Measurements from ENCODE around the gene RAB26. TPM values are rescaled to one million over a fixed set of nuclear protein-coding genes. Genes with fewer than 3 reads are reported as not detected.
"Not testable (repeated sequence)": the region's sequence is repeated elsewhere in the genome, so short reads cannot be mapped to it uniquely, and the experiment has no call there.

RAB26 gene
- polyA plus RNA-seq, 1 donor from 2014 or later, result 4.9 TPM

DNA sequence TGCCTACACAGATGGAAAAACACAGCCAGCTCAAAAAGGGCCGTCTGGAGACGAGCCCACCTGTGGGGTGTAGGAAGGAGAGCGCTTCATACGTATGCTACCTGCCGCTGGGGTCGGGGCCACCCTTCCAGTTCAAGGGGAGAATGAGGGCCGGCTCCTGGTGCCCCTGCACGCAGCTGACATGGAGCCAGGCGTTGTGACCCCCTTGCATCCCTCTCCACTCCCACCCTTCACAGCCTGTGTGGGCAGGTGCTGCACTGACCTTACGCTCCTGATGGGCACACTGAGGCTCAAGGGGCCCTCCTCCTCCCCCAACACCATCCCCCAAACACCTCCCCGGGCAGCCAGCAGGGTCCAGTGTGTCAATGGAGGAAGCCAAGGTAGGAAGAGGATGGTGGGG lies 22.8 kb upstream of the RAB26 start:
- H3K9ac ChIP-seq (ENCODE audit: low read length); H3K27me3 ChIP-seq (ENCODE audit: insufficient read depth, low read depth, low read length); H4K20me1 ChIP-seq (ENCODE audit: insufficient read depth); H2AFZ ChIP-seq (ENCODE audit: low read depth, low read length); H3F3A ChIP-seq (ENCODE audit: insufficient read depth, low read length, poor library complexity, severe bottlenecking); H3K4me3 ChIP-seq (ENCODE audit: low read length); H3K36me3 ChIP-seq (ENCODE audit: insufficient read depth, low read length); H3K27ac ChIP-seq (ENCODE audit: low read length); H3K9me3 ChIP-seq (ENCODE audit: low read length); H3K79me2 ChIP-seq (replicated peaks; ENCODE audit: insufficient read depth, low read length); H3K9me2 ChIP-seq (ENCODE audit: insufficient read depth, low read length); H3K4me2 ChIP-seq (ENCODE audit: low read length): not testable (repeated sequence)

DNA sequence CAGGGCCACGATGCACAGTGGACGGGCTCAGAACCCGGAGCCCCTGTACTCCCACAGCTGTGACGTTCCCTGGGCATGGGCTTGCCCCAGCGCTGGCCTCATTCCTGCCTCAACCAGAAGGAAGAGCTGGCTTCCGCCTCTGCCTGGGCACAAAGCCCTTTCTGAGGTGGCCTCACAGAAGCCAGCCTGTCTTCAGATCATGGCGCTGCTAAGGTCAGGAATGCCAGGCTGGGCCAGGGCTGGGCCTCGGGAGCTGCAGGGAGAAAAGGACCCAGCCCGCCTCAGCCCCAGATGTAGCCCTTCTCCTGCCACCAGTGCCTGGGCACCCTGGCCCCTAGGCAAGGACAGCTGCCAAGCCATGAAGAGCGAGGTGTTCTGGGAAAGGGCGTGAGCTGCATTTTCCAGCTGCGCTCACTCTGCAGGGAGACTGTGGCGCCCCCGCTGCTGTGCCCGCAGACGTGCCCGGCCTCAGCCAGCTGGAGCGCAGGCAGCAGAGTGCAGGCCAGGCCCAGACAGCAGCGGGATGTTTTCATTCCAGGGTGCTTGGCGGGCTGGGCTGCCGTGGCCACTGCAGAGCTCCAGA lies 22.2 kb upstream of the RAB26 start:
- H3K9me2 ChIP-seq (ENCODE audit: insufficient read depth, low read length); H3K36me3 ChIP-seq (ENCODE audit: insufficient read depth, low read length); H3K4me2 ChIP-seq (ENCODE audit: low read length); H3K79me2 ChIP-seq (replicated peaks; ENCODE audit: insufficient read depth, low read length); H3K4me3 ChIP-seq (ENCODE audit: low read length); H2AFZ ChIP-seq (ENCODE audit: low read depth, low read length); H3K27ac ChIP-seq (ENCODE audit: low read length); H4K20me1 ChIP-seq (ENCODE audit: insufficient read depth); H3K27me3 ChIP-seq (ENCODE audit: insufficient read depth, low read depth, low read length); H3K9me3 ChIP-seq (ENCODE audit: low read length); H3K9ac ChIP-seq (ENCODE audit: low read length); H3F3A ChIP-seq (ENCODE audit: insufficient read depth, low read length, poor library complexity, severe bottlenecking): not testable (repeated sequence)

DNA sequence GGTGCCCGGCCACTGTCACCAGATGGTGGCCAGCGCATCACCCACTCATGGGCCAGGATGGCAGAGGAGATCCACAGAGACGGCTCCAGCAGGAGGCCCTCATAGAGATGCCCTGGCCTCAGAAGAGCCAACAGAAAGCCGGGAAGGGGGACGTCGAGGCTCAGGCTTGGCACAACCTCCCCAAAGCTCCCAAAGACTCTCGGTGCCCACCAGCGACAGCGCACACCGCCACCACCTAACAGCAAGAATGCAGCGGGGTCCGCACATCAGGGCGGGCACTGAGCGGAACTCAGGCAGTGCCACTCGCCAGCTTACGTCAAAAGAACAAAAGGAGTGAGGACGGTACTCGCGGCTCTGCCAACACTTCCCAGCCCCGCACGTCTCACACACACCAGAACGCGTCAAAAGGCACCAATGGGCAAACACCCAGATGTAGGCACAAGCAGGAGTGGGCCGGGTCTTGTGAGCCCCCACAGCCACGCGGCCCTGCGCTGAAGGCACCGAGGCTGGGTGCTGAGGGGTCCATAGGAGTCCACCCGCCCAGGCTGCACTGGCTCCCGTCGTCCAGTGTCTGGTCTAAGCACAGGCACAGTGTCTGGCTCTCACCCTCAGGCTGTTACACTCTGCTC lies 21.4 kb upstream of the RAB26 start:
- not testable (repeated sequence) for H3K9me3 ChIP-seq (ENCODE audit: low read length); H3K27me3 ChIP-seq (ENCODE audit: insufficient read depth, low read depth, low read length); H3K27ac ChIP-seq (ENCODE audit: low read length); H3F3A ChIP-seq (ENCODE audit: insufficient read depth, low read length, poor library complexity, severe bottlenecking); H3K9ac ChIP-seq (ENCODE audit: low read length); H4K20me1 ChIP-seq (ENCODE audit: insufficient read depth); H3K4me3 ChIP-seq (ENCODE audit: low read length); H3K9me2 ChIP-seq (ENCODE audit: insufficient read depth, low read length); H2AFZ ChIP-seq (ENCODE audit: low read depth, low read length); H3K36me3 ChIP-seq (ENCODE audit: insufficient read depth, low read length); H3K4me2 ChIP-seq (ENCODE audit: low read length); H3K79me2 ChIP-seq (replicated peaks; ENCODE audit: insufficient read depth, low read length)

DNA sequence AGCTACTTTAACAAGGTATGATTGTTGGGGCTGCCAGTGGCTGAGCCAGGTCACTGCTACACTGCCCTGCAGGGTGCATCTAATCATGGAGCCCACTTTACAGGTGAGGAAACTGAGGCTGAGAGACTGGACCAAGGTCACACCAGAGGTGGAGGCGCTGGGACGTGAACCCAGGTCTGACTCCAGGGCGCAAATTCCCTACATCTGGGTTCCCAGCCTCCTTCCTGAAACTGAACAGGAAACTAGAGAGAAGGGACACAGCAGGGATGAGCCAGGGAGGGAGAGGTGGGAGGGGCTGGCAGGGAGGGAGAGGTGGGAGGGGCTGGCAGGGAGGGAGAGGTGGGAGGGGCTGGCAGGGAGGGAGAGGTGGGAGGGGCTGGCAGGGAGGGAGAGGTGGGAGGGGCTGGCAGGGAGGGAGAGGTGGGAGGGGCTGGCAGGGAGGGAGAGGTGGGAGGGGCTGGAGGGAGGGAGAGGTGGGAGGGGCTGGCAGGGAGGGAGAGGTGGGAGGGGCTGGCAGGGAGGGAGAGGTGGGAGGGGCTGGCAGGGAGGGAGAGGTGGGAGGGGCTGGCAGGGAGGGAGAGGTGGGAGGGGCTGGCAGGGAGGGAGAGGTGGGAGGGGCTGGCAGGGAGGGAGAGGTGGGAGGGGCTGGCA lies 20.7 kb upstream of the RAB26 start:
- H4K20me1 ChIP-seq (ENCODE audit: insufficient read depth); H3K79me2 ChIP-seq (replicated peaks; ENCODE audit: insufficient read depth, low read length); H3K9me2 ChIP-seq (ENCODE audit: insufficient read depth, low read length); H3K4me3 ChIP-seq (ENCODE audit: low read length); H3K9me3 ChIP-seq (ENCODE audit: low read length); H3F3A ChIP-seq (ENCODE audit: insufficient read depth, low read length, poor library complexity, severe bottlenecking); H3K9ac ChIP-seq (ENCODE audit: low read length); H3K36me3 ChIP-seq (ENCODE audit: insufficient read depth, low read length); H2AFZ ChIP-seq (ENCODE audit: low read depth, low read length); H3K27me3 ChIP-seq (ENCODE audit: insufficient read depth, low read depth, low read length); H3K4me2 ChIP-seq (ENCODE audit: low read length); H3K27ac ChIP-seq (ENCODE audit: low read length): not testable (repeated sequence)

DNA sequence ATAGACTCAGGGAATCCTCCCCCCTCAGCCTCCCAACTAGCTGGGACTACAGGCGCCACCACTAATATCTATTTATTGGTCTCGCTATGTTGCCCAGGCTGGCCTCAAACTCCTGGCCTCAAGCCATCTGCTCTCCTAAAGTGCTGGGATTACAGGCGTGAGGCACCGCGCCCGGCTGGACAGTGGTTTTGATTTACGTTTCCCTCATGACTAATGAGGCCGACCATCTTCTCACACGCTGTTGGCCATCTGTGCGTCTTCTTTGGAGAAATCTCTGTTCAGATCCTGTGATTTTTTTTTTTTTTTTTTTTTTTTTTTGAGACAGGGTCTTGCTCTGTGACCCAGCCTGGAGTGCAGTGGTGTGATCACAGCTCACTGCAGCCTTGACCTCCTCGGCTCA lies 19.2 kb upstream of the RAB26 start:
- not testable (repeated sequence) for H3K4me2 ChIP-seq (ENCODE audit: low read length); H3K27ac ChIP-seq (ENCODE audit: low read length); H3F3A ChIP-seq (ENCODE audit: insufficient read depth, low read length, poor library complexity, severe bottlenecking); H3K9ac ChIP-seq (ENCODE audit: low read length); H3K4me3 ChIP-seq (ENCODE audit: low read length); H3K27me3 ChIP-seq (ENCODE audit: insufficient read depth, low read depth, low read length); H4K20me1 ChIP-seq (ENCODE audit: insufficient read depth); H3K9me2 ChIP-seq (ENCODE audit: insufficient read depth, low read length); H3K79me2 ChIP-seq (replicated peaks; ENCODE audit: insufficient read depth, low read length); H2AFZ ChIP-seq (ENCODE audit: low read depth, low read length); H3K9me3 ChIP-seq (ENCODE audit: low read length); H3K36me3 ChIP-seq (ENCODE audit: insufficient read depth, low read length)

DNA sequence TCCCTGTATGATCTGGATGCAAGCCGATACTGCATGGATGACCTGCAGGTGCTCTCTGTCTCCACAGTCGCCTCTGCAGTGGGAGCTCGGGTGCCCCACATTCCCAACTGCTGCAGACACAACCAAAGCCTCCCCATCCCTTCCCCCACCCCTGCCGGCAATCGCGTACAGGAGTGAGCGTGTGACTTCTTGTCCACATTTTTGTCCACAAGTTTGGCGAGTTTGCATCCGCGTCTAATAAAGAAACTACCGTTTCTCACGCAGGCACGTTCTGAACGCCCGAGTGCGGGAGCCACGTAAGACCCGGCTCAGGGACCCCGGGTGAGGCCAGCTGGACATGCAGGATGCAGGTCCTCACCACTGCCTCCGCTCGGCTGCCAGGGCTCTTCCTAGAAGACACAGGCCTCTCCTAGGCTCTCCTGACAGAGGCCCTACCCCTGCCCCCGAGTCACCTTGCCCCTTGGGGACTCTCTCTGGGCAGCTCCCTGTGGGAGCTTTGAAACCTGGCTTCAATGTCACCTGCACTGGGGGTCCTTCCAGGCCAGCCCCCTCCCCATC lies 18.5 kb upstream of the RAB26 start:
- not testable (repeated sequence) for H2AFZ ChIP-seq (ENCODE audit: low read depth, low read length); H3K9ac ChIP-seq (ENCODE audit: low read length); H3K27me3 ChIP-seq (ENCODE audit: insufficient read depth, low read depth, low read length); H3K9me2 ChIP-seq (ENCODE audit: insufficient read depth, low read length); H3K79me2 ChIP-seq (replicated peaks; ENCODE audit: insufficient read depth, low read length); H3K4me2 ChIP-seq (ENCODE audit: low read length); H4K20me1 ChIP-seq (ENCODE audit: insufficient read depth); H3K4me3 ChIP-seq (ENCODE audit: low read length); H3K36me3 ChIP-seq (ENCODE audit: insufficient read depth, low read length); H3F3A ChIP-seq (ENCODE audit: insufficient read depth, low read length, poor library complexity, severe bottlenecking); H3K27ac ChIP-seq (ENCODE audit: low read length); H3K9me3 ChIP-seq (ENCODE audit: low read length)

DNA sequence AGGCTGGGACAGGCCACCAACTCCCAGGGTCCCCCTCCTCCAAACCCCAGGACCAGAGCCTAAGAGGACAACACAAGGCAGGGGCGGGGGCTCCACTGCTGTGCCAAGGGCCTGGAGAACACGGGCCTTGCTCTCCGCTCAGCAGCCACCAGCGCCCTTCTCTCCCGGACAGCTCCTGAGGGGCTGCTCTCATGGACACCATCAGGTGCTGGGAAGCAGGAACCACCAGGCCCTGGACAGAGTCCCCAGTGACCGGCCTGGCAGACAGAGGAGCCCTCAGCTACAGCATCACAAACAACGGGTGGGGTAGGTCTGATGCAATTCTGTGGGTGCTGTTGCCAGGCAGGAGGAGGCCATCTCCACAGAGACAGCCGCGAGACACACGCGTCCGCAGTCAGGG lies 14.6 kb upstream of the RAB26 start:
- H3K27me3 ChIP-seq (ENCODE audit: insufficient read depth, low read depth, low read length); H3K4me2 ChIP-seq (ENCODE audit: low read length); H4K20me1 ChIP-seq (ENCODE audit: insufficient read depth); H3K36me3 ChIP-seq (ENCODE audit: insufficient read depth, low read length); H3F3A ChIP-seq (ENCODE audit: insufficient read depth, low read length, poor library complexity, severe bottlenecking); H3K9me3 ChIP-seq (ENCODE audit: low read length); H3K9me2 ChIP-seq (ENCODE audit: insufficient read depth, low read length); H2AFZ ChIP-seq (ENCODE audit: low read depth, low read length); H3K79me2 ChIP-seq (replicated peaks; ENCODE audit: insufficient read depth, low read length); H3K27ac ChIP-seq (ENCODE audit: low read length); H3K4me3 ChIP-seq (ENCODE audit: low read length); H3K9ac ChIP-seq (ENCODE audit: low read length): not testable (repeated sequence)

DNA sequence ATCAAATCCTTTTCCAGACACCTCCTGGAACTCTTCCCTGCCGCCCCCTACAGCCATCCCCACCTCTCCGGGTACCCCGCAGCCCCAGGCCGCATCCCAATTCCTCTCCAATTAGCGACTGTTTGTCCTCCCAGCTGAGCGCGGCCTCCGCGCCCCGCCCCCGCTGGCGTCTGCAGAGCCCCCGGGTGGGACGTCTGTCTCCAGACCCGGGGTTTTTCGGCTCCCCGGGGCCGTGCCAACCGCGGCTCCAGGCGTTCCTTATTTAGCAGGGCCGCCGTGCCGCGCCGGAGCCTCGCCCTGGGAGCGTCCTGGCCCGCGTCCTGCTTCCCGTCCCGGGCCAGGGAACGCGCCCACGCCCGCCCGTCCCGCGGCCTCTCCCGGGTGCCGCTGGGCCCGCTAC lies 13.4 kb upstream of the RAB26 start:
- H3F3A ChIP-seq (ENCODE audit: insufficient read depth, low read length, poor library complexity, severe bottlenecking); H3K9me3 ChIP-seq (ENCODE audit: low read length); H4K20me1 ChIP-seq (ENCODE audit: insufficient read depth); H3K79me2 ChIP-seq (replicated peaks; ENCODE audit: insufficient read depth, low read length); H3K27me3 ChIP-seq (ENCODE audit: insufficient read depth, low read depth, low read length); H2AFZ ChIP-seq (ENCODE audit: low read depth, low read length); H3K36me3 ChIP-seq (ENCODE audit: insufficient read depth, low read length); H3K4me2 ChIP-seq (ENCODE audit: low read length); H3K27ac ChIP-seq (ENCODE audit: low read length); H3K9me2 ChIP-seq (ENCODE audit: insufficient read depth, low read length): not testable (repeated sequence)
- Histone ChIP-seq H3K9ac (ENCODE audit: low read length) (peak overlapping the region; percentile 62), H3K4me3 (ENCODE audit: low read length) (peak overlapping the region; percentile 61)
